GM23338 (cell line): ENCODE results near the gene SLC26A11. TPM values are rescaled to one million over a fixed set of nuclear protein-coding genes. Genes with fewer than 3 reads are reported as not detected.
A peak's percentile ranks its signal among the peaks of the same experiment; 100 is the strongest.

Source experiments
- ATAC-seq: fragments of 200-7000 bp; cut with Tn5 transposase; 3 replicates; pipeline ENCODE4 v1.9.1; 2020
- DNase-seq: peaks from one replicate; pipeline ENCODE4 v3.0.0-alpha.2; 2015; ENCODE audit warnings: low spot score
- H2AFZ ChIP-seq: fragments of 200-600 bp; sonication (generic); 2 replicates; pipeline ENCODE4 v1.8.0; 2016; ENCODE audit warnings: antibody characterized with exemption, mild to moderate bottlenecking, moderate library complexity
- H3F3A ChIP-seq: fragments of 200-600 bp; sonication (generic); replicated peaks from 2 replicates; pipeline ENCODE4 v1.8.0; 2017; ENCODE audit warnings: antibody characterized with exemption, mixed run types, low read depth
- H3K27ac ChIP-seq: fragments of 200-600 bp; sonication (generic); 2 replicates; pipeline ENCODE4 v1.6.1; 2016; ENCODE audit warnings: low read depth
- H3K27me3 ChIP-seq: fragments of 200-600 bp; sonication (generic); 2 replicates; pipeline ENCODE4 v1.8.0; 2016; ENCODE audit warnings: mild to moderate bottlenecking, mixed run types, moderate library complexity; ENCODE audit not compliant: insufficient read depth
- H3K36me3 ChIP-seq: fragments of 200-600 bp; sonication (generic); 2 replicates; pipeline ENCODE4 v1.8.0; 2016; ENCODE audit warnings: mild to moderate bottlenecking; ENCODE audit not compliant: insufficient read depth
- H3K4me1 ChIP-seq: fragments of 200-600 bp; sonication (generic); 2 replicates; pipeline ENCODE4 v1.8.0; 2016; ENCODE audit warnings: mild to moderate bottlenecking, moderate library complexity; ENCODE audit not compliant: insufficient read depth
- H3K4me2 ChIP-seq: fragments of 200-600 bp; sonication (generic); 2 replicates; pipeline ENCODE4 v1.7.1; 2017; ENCODE audit warnings: mixed run types
- H3K4me3 ChIP-seq: fragments of 200-600 bp; sonication (generic); 2 replicates; pipeline ENCODE4 v1.6.1; 2016; ENCODE audit warnings: mixed run types
- H3K79me2 ChIP-seq: fragments of 200-600 bp; sonication (generic); replicated peaks from 2 replicates; pipeline ENCODE4 v1.8.0; 2017; ENCODE audit warnings: mild to moderate bottlenecking; ENCODE audit not compliant: insufficient read depth
- H3K9me2 ChIP-seq: fragments of 200-600 bp; sonication (generic); 2 replicates; pipeline ENCODE4 v1.8.0; 2017; ENCODE audit not compliant: insufficient read depth
- H4K20me1 ChIP-seq: fragments of 200-600 bp; sonication (generic); replicated peaks from 2 replicates; pipeline ENCODE4 v1.8.0; 2017; ENCODE audit warnings: mild to moderate bottlenecking; ENCODE audit not compliant: insufficient read depth
- H3K27ac Mint-ChIP-seq: 2 replicates; pipeline ENCODE4 v1.8.0; 2020; ENCODE audit warnings: inconsistent platforms, mild to moderate bottlenecking, moderate library complexity, mixed read lengths
- H3K27me3 Mint-ChIP-seq: 3 replicates; pipeline ENCODE4 v1.8.0; 2022; ENCODE audit warnings: low read depth, mild to moderate bottlenecking, moderate library complexity, mixed read lengths, inconsistent platforms; ENCODE audit not compliant: insufficient read depth, poor library complexity
- H3K36me3 Mint-ChIP-seq: 3 replicates; pipeline ENCODE4 v1.8.0; 2021; ENCODE audit warnings: low read depth, mild to moderate bottlenecking, inconsistent platforms, moderate library complexity, mixed read lengths
- H3K4me1 Mint-ChIP-seq: 3 replicates; pipeline ENCODE4 v1.8.0; 2020; ENCODE audit warnings: mild to moderate bottlenecking, inconsistent platforms, mixed read lengths
- H3K4me3 Mint-ChIP-seq: 3 replicates; pipeline ENCODE4 v1.8.0; 2021; ENCODE audit warnings: moderate library complexity, mild to moderate bottlenecking, inconsistent platforms, mixed read lengths
- H3K9me3 Mint-ChIP-seq: 3 replicates; pipeline ENCODE4 v1.8.0; 2020; ENCODE audit warnings: moderate library complexity, mild to moderate bottlenecking, inconsistent platforms, mixed read lengths
- CREB1 ChIP-seq: fragments of 250-450 bp; sonication (Bioruptor Pico); IDR thresholded peaks from 2 replicates; pipeline ENCODE4 v1.5.0; 2020; ENCODE audit warnings: low read depth, mild to moderate bottlenecking, moderate library complexity
- CTCF ChIP-seq, 2 experiments: fragments of 200-600 bp in 1 of 2; sonication (generic) in 1 of 2; conservative IDR thresholded peaks; 2 replicates each; pipeline versions ENCODE4 v1.5.1 to v1.6.1; 2016 to 2017; ENCODE audit warnings: antibody characterized with exemption in 2 of 2, low read depth in 2 of 2, mild to moderate bottlenecking in 2 of 2, moderate library complexity in 1 of 2
- EZH2 ChIP-seq: fragments of 200-600 bp; sonication (generic); IDR thresholded peaks from one replicate; pipeline ENCODE4 v1.8.0; 2017; ENCODE audit warnings: antibody characterized with exemption, mild to moderate bottlenecking, low read depth; ENCODE audit not compliant: unreplicated experiment
- NANOG ChIP-seq: IDR thresholded peaks from 2 replicates; pipeline ENCODE4 v1.6.1; 2016; ENCODE audit warnings: antibody characterized with exemption, borderline replicate concordance
- POLR2AphosphoS5 ChIP-seq: IDR thresholded peaks from 2 replicates; pipeline ENCODE4 v1.6.1; 2016; ENCODE audit warnings: antibody characterized with exemption, low read depth
- STAT1 ChIP-seq: IDR thresholded peaks from one replicate; pipeline ENCODE4 v1.6.1; 2016; ENCODE audit warnings: antibody characterized with exemption; ENCODE audit not compliant: unreplicated experiment
- ZNF114 ChIP-seq: fragments of 250-450 bp; sonication (Bioruptor Pico); IDR thresholded peaks from 2 replicates; pipeline ENCODE4 v1.5.0; 2020; ENCODE audit warnings: mild to moderate bottlenecking, moderate library complexity
- ZNF331 ChIP-seq: fragments of 250-450 bp; sonication (Bioruptor Pico); IDR thresholded peaks from 2 replicates; pipeline ENCODE4 v1.5.0; 2020; ENCODE audit warnings: low read depth, mild to moderate bottlenecking, moderate library complexity
- polyA plus RNA-seq: library from polyadenylated mRNA; unstranded; fragments of >200 nt; fragmentation: Nextera tagmentation; extraction: Ambion mirVana; gene quantifications from 2 replicates; pipeline ENCODE4 v1.2.1, GENCODE V29; 2016
- total RNA-seq: library from RNA; depleted of rRNA; stranded (reverse); fragments of >200 nt; shearing (Covaris generic); gene quantifications from 2 replicates; pipeline ENCODE4 v1.2.3, GENCODE V29; 2014
- TF ChIP-seq, protein P1 (sequence below): IDR thresholded peaks from one replicate; pipeline ENCODE4 v1.6.1; 2018; ENCODE audit warnings: antibody characterized with exemption; ENCODE audit not compliant: unreplicated experiment
- TF ChIP-seq, protein P2 (sequence below): IDR thresholded peaks from 2 replicates; pipeline ENCODE4 v1.6.1; 2016; ENCODE audit warnings: antibody characterized with exemption
- TF ChIP-seq, protein P3 (sequence below): fragments of 250-450 bp; sonication (Bioruptor Pico); IDR thresholded peaks from 2 replicates; pipeline ENCODE4 v1.5.0; 2020; ENCODE audit warnings: mild to moderate bottlenecking, moderate library complexity

SLC26A11 gene
- total and polyA plus RNA-seq, 2 experiments from 2014 or later = 10.9 to 23.0 TPM

GRCh38 chr17:80196652-80197051 lies 23.6 kb upstream of the SLC26A11 start (continued):
- TF ChIP-seq, protein P1, sequence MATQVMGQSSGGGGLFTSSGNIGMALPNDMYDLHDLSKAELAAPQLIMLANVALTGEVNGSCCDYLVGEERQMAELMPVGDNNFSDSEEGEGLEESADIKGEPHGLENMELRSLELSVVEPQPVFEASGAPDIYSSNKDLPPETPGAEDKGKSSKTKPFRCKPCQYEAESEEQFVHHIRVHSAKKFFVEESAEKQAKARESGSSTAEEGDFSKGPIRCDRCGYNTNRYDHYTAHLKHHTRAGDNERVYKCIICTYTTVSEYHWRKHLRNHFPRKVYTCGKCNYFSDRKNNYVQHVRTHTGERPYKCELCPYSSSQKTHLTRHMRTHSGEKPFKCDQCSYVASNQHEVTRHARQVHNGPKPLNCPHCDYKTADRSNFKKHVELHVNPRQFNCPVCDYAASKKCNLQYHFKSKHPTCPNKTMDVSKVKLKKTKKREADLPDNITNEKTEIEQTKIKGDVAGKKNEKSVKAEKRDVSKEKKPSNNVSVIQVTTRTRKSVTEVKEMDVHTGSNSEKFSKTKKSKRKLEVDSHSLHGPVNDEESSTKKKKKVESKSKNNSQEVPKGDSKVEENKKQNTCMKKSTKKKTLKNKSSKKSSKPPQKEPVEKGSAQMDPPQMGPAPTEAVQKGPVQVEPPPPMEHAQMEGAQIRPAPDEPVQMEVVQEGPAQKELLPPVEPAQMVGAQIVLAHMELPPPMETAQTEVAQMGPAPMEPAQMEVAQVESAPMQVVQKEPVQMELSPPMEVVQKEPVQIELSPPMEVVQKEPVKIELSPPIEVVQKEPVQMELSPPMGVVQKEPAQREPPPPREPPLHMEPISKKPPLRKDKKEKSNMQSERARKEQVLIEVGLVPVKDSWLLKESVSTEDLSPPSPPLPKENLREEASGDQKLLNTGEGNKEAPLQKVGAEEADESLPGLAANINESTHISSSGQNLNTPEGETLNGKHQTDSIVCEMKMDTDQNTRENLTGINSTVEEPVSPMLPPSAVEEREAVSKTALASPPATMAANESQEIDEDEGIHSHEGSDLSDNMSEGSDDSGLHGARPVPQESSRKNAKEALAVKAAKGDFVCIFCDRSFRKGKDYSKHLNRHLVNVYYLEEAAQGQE = no peak
- no peak for TF ChIP-seq CTCF (conservative IDR thresholded peaks at IDR 0.05; ENCODE audit: low read depth in 2 of 2)
- TF ChIP-seq, protein P2, sequence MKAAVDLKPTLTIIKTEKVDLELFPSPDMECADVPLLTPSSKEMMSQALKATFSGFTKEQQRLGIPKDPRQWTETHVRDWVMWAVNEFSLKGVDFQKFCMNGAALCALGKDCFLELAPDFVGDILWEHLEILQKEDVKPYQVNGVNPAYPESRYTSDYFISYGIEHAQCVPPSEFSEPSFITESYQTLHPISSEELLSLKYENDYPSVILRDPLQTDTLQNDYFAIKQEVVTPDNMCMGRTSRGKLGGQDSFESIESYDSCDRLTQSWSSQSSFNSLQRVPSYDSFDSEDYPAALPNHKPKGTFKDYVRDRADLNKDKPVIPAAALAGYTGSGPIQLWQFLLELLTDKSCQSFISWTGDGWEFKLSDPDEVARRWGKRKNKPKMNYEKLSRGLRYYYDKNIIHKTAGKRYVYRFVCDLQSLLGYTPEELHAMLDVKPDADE = no peak
- no peak for TF ChIP-seq EZH2
- TF ChIP-seq NANOG = no peak
- no peak for TF ChIP-seq STAT1
- TF ChIP-seq ZNF331 (CRISPR knock-in tag) = no peak
- no peak for TF ChIP-seq ZNF114 (CRISPR knock-in tag)

DNA sequence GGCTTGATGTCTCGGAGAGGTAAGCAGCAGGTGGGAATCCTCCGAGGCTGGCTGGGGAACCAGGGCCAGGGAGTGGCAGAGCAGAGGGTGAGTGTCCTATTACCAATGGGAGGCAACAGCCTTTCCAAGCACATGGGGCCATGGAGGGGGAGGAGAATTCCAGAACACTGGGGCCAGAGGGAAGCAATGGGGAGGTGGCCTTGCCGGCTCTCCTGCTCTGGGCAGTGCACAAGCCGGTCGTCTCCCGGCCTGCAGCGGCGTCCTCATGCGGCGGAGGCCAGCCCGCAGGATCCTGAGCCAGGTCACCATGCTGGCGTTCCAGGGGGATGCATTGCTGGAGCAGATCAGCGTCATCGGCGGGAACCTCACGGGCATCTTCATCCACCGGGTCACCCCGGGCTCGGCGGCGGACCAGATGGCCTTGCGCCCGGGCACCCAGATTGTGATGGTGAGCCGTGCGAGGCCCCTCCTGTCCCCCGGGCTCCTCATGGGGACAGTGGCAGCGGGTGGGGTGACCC lies 22.0 kb upstream of the SLC26A11 start:
- no peaks in the 10 kb centered on the region for H3K27me3 ChIP-seq
- no peaks in the 10 kb centered on the region for H3K79me2 ChIP-seq
- no peak overlapping the region for H3K4me3 ChIP-seq
- H3K9me3 Mint-ChIP-seq = peaks cover 9% of the 10 kb centered on the region; the same call in 2 of the 3 replicates
- H3K4me2 ChIP-seq = no peak overlapping the region
- H2AFZ ChIP-seq = no peak overlapping the region
- ATAC-seq = peak; percentile 75
- 0 out of 2 replicates have a peak overlapping the region, but pooled peaks have one; percentile 48 for H3K27ac Mint-ChIP-seq
- no peaks in the 10 kb centered on the region for H3F3A ChIP-seq
- no peaks in the 10 kb centered on the region for H4K20me1 ChIP-seq
- peaks cover 11% of the 10 kb centered on the region; the same call in 2 of the 3 replicates for H3K36me3 Mint-ChIP-seq
- peak; percentile 58 for DNase-seq
- H3K27me3 Mint-ChIP-seq = peaks cover 18% of the 10 kb centered on the region
- no peaks in the 10 kb centered on the region for H3K9me2 ChIP-seq
- no peak overlapping the region for H3K27ac ChIP-seq
- H3K4me3 Mint-ChIP-seq = no peak overlapping the region
- no peaks in the 10 kb centered on the region for H3K4me1 ChIP-seq
- H3K4me1 Mint-ChIP-seq = peaks cover 8% of the 10 kb centered on the region
- no peaks in the 10 kb centered on the region for H3K36me3 ChIP-seq
- TF ChIP-seq, protein P3, sequence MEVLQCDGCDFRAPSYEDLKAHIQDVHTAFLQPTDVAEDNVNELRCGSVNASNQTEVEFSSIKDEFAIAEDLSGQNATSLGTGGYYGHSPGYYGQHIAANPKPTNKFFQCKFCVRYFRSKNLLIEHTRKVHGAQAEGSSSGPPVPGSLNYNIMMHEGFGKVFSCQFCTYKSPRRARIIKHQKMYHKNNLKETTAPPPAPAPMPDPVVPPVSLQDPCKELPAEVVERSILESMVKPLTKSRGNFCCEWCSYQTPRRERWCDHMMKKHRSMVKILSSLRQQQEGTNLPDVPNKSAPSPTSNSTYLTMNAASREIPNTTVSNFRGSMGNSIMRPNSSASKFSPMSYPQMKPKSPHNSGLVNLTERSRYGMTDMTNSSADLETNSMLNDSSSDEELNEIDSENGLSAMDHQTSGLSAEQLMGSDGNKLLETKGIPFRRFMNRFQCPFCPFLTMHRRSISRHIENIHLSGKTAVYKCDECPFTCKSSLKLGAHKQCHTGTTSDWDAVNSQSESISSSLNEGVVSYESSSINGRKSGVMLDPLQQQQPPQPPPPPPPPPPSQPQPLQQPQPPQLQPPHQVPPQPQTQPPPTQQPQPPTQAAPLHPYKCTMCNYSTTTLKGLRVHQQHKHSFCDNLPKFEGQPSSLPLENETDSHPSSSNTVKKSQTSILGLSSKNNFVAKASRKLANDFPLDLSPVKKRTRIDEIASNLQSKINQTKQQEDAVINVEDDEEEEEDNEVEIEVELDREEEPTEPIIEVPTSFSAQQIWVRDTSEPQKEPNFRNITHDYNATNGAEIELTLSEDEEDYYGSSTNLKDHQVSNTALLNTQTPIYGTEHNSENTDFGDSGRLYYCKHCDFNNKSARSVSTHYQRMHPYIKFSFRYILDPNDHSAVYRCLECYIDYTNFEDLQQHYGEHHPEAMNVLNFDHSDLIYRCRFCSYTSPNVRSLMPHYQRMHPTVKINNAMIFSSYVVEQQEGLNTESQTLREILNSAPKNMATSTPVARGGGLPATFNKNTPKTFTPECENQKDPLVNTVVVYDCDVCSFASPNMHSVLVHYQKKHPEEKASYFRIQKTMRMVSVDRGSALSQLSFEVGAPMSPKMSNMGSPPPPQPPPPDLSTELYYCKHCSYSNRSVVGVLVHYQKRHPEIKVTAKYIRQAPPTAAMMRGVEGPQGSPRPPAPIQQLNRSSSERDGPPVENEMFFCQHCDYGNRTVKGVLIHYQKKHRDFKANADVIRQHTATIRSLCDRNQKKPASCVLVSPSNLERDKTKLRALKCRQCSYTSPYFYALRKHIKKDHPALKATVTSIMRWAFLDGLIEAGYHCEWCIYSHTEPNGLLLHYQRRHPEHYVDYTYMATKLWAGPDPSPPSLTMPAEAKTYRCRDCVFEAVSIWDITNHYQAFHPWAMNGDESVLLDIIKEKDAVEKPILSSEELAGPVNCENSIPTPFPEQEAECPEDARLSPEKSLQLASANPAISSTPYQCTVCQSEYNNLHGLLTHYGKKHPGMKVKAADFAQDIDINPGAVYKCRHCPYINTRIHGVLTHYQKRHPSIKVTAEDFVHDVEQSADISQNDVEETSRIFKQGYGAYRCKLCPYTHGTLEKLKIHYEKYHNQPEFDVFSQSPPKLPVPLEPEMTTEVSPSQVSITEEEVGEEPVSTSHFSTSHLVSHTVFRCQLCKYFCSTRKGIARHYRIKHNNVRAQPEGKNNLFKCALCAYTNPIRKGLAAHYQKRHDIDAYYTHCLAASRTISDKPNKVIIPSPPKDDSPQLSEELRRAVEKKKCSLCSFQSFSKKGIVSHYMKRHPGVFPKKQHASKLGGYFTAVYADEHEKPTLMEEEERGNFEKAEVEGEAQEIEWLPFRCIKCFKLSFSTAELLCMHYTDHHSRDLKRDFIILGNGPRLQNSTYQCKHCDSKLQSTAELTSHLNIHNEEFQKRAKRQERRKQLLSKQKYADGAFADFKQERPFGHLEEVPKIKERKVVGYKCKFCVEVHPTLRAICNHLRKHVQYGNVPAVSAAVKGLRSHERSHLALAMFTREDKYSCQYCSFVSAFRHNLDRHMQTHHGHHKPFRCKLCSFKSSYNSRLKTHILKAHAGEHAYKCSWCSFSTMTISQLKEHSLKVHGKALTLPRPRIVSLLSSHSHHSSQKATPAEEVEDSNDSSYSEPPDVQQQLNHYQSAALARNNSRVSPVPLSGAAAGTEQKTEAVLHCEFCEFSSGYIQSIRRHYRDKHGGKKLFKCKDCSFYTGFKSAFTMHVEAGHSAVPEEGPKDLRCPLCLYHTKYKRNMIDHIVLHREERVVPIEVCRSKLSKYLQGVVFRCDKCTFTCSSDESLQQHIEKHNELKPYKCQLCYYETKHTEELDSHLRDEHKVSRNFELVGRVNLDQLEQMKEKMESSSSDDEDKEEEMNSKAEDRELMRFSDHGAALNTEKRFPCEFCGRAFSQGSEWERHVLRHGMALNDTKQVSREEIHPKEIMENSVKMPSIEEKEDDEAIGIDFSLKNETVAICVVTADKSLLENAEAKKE (CRISPR knock-in tag) = no peak
- TF ChIP-seq CREB1 (CRISPR knock-in tag) (no peak), POLR2AphosphoS5 (no peak), NANOG (no peak), STAT1 (no peak), ZNF331 (CRISPR knock-in tag) (no peak)
